Kidney (tissue), 14 donors: ENCODE data around the gene TP53BP2. TPM values are rescaled to one million over a fixed set of nuclear protein-coding genes. Genes with fewer than 3 reads are reported as not detected.

Experiments used
- DNase-seq, 5 donors: peaks; one replicate each; pipeline ENCODE4 v3.0.0-alpha.2; 2013 to 2020
- FAIRE-seq: peaks from 2 replicates; lab custom pipeline; 2012; peaks lifted over from hg19 to GRCh38; lab: Jason Lieb, UNC
- H3K27ac ChIP-seq, 2 donors: one replicate each; pipeline ENCODE4 v1.7.0; 2013; ENCODE audit warnings: low read depth in 2 of 2, low read length in 2 of 2, inconsistent platforms in 1 of 2
- H3K27me3 ChIP-seq: one replicate; pipeline ENCODE4 v1.7.1; 2013; ENCODE audit warnings: low read length, inconsistent platforms; ENCODE audit not compliant: control insufficient read depth, insufficient read depth
- H3K36me3 ChIP-seq, 3 donors: one replicate each; pipeline versions ENCODE4 v1.7.0 to v1.7.1; 2013; ENCODE audit warnings: low read length in 3 of 3, control low read depth in 1 of 3, inconsistent platforms in 1 of 3; ENCODE audit not compliant: insufficient read depth in 3 of 3, control insufficient read depth in 2 of 3
- H3K4me1 ChIP-seq, 3 donors: one replicate each; pipeline versions ENCODE4 v1.7.0 to v1.7.1; 2013; ENCODE audit warnings: low read length in 3 of 3, inconsistent platforms in 1 of 3, low read depth in 1 of 3; ENCODE audit not compliant: control insufficient read depth in 2 of 3, insufficient read depth in 2 of 3
- H3K4me3 ChIP-seq, 3 donors: one replicate each; pipeline versions ENCODE4 v1.7.0 to v1.8.1; 2013; ENCODE audit warnings: low read length in 3 of 3, control low read depth in 1 of 3, inconsistent platforms in 1 of 3
- H3K9ac ChIP-seq, 3 donors: one replicate each; pipeline versions ENCODE4 v1.7.0 to v1.7.1; 2013; ENCODE audit warnings: low read length in 3 of 3, control low read depth in 1 of 3, inconsistent platforms in 1 of 3
- H3K9me3 ChIP-seq, 3 donors: one replicate each; pipeline versions ENCODE4 v1.7.0 to v1.7.1; 2013; ENCODE audit warnings: low read length in 3 of 3, control low read depth in 1 of 3, inconsistent platforms in 1 of 3; ENCODE audit not compliant: control insufficient read depth in 2 of 3, insufficient read depth in 1 of 3
- intact Hi-C: fragments of 100-400 bp; cut with DNase I; formaldehyde crosslinking; loops from one replicate; pipeline ENCODE4 v1.11.1; 2022
- polyA plus RNA-seq: library from polyadenylated mRNA; stranded (reverse); fragments of 350-450 nt; fragmentation: Illumina TruSeq; extraction: RNeasy Lipid Tissue Mini Kit (QIAGEN cat#74804); gene quantifications from one replicate; pipeline ENCODE4 v1.2.3, GENCODE V29; 2014; ENCODE audit warnings: low read depth, low replicate concordance; ENCODE audit not compliant: insufficient read depth
- total RNA-seq: library from RNA; stranded (reverse); fragmentation: NEBNext Ultra II Directional; extraction: Animal tissue kit (Norgen Biotek cat#: 25700); gene quantifications from one replicate; pipeline ENCODE4 v1.2.1, GENCODE V29; 2021
- TF ChIP-seq, protein P1 (sequence below): IDR thresholded peaks from 3 replicates; pipeline ENCODE4 v1.5.1; 2012; ENCODE audit warnings: mild to moderate bottlenecking, moderate library complexity, borderline replicate concordance; ENCODE audit not compliant: insufficient read depth; ENCODE audit errors: extremely low read depth
- donor health status: control.
- donor health status: control.
- donor health status: control.
- donor health status: control.
- donor health status: control.
- donor health status: DM: yes; HTN: yes; CAD: no.
- donor health status: Normal renal cell carcinoma (clear cell type).

The TP53BP2 gene
- total and polyA plus RNA-seq, 2 donors from 2014 or later = 10.3 to 45.9 TPM

DNA sequence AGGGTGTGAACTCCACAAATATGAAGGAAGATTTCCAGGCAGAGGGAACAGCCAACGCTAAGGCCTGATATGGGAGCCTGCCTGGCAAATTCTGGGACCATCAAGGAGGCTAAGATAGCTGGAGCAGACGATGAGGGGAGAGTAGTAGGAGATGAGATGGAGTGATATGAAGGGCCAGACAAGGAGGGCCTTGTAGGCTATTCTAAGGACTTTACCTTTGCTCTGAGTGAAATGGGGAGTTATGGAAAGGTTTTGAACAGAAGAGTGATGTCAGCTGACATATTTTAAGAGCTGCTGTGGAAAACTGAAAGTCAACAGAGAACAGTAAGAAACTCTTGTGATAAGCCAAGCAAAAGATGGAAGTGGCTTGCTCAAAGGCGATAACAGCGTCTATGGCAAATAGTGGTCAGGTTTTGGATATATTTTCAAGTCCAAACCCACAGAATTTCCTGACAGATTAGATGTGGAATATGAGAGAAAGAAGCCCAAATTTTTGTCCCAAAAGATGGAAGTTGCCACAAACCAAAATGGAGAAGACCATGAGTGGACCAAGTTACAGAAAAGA lies 2.1 kb upstream of the TP53BP2 start:
- DNase-seq (no peak), FAIRE-seq (no peak)
- Histone ChIP-seq H3K27ac (no peak overlapping the region), H3K9me3 (no peaks in the 10 kb centered on the region), H3K4me1 (peaks cover 2 to 7% (median 5%) of the 10 kb centered on the region in 3 donors), H3K4me3 (no peak overlapping the region), H3K9ac (no peak overlapping the region), H3K27me3 (no peaks in the 10 kb centered on the region), H3K36me3 (no peaks in the 10 kb centered on the region)
- intact Hi-C loops = no loop called here
- TF ChIP-seq, protein P1, sequence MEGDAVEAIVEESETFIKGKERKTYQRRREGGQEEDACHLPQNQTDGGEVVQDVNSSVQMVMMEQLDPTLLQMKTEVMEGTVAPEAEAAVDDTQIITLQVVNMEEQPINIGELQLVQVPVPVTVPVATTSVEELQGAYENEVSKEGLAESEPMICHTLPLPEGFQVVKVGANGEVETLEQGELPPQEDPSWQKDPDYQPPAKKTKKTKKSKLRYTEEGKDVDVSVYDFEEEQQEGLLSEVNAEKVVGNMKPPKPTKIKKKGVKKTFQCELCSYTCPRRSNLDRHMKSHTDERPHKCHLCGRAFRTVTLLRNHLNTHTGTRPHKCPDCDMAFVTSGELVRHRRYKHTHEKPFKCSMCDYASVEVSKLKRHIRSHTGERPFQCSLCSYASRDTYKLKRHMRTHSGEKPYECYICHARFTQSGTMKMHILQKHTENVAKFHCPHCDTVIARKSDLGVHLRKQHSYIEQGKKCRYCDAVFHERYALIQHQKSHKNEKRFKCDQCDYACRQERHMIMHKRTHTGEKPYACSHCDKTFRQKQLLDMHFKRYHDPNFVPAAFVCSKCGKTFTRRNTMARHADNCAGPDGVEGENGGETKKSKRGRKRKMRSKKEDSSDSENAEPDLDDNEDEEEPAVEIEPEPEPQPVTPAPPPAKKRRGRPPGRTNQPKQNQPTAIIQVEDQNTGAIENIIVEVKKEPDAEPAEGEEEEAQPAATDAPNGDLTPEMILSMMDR = no peak

DNA sequence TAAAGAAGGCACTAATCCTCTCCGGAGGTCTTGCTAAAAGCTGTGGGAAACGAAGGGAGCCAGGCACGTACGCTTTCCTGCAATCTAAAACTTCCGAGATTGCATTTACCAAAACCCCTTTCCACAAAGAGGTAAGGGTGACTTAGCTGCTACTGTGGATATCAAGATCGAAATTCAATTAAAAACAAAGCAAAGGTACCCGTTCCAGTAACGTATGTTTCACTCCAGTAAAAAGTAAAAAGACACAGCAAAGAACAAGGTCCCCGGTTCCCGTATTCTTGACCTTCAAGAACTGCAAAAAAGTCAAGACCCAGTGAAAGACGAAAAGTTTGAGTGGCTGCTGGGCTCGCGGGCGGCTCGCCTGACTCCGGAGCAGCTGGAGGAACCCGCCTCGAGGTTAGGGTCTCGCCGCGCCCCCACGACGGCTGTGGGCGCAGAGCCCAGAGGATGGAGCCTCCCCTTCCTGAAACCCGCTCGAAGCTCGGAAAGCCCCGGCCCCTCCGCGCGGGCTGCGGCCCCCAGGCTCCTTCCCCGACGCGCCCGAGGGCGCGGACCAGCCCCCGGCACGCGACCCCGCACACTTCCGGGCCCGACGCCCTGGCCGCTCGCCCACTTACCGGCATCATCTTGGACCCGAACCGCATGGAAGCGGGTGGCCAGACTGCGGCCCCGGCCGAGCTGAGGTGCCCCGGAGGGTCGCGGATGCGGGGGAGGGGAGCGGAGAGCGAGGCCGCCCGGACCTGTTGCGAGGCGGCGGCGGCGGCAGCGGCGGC lies 524 bp downstream of the TP53BP2 start:
- no peaks in the 10 kb centered on the region for H3K36me3 ChIP-seq
- H3K4me1 ChIP-seq = peaks cover 2 to 7% (median 5%) of the 10 kb centered on the region in 3 donors
- H3K9me3 ChIP-seq = no peaks in the 10 kb centered on the region
- FAIRE-seq (no peak), DNase-seq (peak; percentile 78 to 93 (median 88))
- TF ChIP-seq, protein P1 = no peak
- intact Hi-C loops = no loop called here
- H3K27me3 ChIP-seq = no peaks in the 10 kb centered on the region
- peak overlapping the region; percentile 91 to 93 for H3K27ac ChIP-seq
- peak overlapping the region; percentile 72 to 90 (median 76) for H3K4me3 ChIP-seq
- peak overlapping the region; percentile 62 to 87 (median 71) for H3K9ac ChIP-seq

DNA sequence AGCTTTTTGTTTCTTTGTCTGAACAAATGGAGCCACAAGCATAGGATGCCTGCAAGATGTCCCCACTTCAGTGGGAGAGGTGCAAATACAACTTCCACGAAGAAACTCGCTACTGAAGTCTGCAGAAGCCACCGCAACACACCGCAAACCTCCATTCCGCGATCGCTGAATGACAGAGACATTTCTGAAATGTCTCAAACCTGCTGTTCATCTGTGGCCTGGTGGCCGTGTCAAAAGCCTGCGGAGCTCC lies 1.0 kb downstream of the TP53BP2 start:
- peak overlapping the region; percentile 72 to 90 (median 76) for H3K4me3 ChIP-seq
- H3K9me3 ChIP-seq = no peaks in the 10 kb centered on the region
- intact Hi-C loops = no loop called here
- TF ChIP-seq, protein P1 = no peak
- H3K27me3 ChIP-seq = no peaks in the 10 kb centered on the region
- no peak for DNase-seq
- peaks cover 2 to 7% (median 5%) of the 10 kb centered on the region in 3 donors for H3K4me1 ChIP-seq
- FAIRE-seq = no peak
- H3K36me3 ChIP-seq = no peaks in the 10 kb centered on the region
- peak overlapping the region; percentile 91 to 93 for H3K27ac ChIP-seq
- H3K9ac ChIP-seq = peak overlapping the region; percentile 62 to 87 (median 71)
